ENCODE results near the gene CELF4. TPM values are rescaled to one million over a fixed set of nuclear protein-coding genes. Genes with fewer than 3 reads are reported as not detected.

Gene CELF4
- total RNA-seq, 4 donors from 2014 or later = not detected

DNA sequence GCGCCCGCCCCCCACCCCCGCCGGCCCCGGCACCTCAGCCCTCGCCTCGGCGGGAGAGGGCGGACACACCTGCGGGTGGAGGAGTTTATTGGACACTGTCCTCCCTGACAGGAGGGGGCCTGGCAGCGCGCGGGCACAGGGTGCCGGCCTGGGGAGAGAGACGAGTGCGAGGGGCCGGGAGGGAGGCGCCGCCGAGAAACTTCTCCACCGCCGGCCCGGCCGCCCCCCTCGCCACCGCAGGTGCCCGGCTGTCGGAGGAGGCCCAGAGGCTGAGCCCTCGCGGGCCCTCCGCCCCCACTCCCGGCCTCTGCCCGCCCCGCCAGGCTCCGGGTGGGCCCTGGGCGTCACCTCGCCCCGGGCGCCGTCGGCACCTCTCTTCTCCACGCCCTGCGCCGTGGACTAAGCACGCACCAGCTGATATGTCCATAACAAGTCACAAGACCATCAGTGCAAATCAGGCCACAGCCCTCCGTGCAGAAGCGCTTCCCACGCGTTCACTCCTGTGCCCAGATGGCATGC, 311.3 kb downstream of the CELF4 start:
- Histone ChIP-seq H3K9me3 (no peaks in the 10 kb centered on the region), H3K36me3 (no peaks in the 10 kb centered on the region), H3K4me1 (peaks cover 0 to 14% (median 5%) of the 10 kb centered on the region in 4 donors), H3K27ac (no peak overlapping the region), H3K4me3 (peak overlapping the region in 2 of 4 donors; percentile 21 to 50), H3K27me3 (peaks cover 0 to 69% of the 10 kb centered on the region in 2 donors)
- TF ChIP-seq, protein P1, sequence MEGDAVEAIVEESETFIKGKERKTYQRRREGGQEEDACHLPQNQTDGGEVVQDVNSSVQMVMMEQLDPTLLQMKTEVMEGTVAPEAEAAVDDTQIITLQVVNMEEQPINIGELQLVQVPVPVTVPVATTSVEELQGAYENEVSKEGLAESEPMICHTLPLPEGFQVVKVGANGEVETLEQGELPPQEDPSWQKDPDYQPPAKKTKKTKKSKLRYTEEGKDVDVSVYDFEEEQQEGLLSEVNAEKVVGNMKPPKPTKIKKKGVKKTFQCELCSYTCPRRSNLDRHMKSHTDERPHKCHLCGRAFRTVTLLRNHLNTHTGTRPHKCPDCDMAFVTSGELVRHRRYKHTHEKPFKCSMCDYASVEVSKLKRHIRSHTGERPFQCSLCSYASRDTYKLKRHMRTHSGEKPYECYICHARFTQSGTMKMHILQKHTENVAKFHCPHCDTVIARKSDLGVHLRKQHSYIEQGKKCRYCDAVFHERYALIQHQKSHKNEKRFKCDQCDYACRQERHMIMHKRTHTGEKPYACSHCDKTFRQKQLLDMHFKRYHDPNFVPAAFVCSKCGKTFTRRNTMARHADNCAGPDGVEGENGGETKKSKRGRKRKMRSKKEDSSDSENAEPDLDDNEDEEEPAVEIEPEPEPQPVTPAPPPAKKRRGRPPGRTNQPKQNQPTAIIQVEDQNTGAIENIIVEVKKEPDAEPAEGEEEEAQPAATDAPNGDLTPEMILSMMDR (IDR thresholded peaks at IDR 0.05) = no peak
- TF ChIP-seq EP300 (IDR thresholded peaks at IDR 0.05) = no peak
- TF ChIP-seq POLR2A (IDR thresholded peaks at IDR 0.05) = no peak
- WGBS, 2 donors = 0 to 8% methylated on average over 7 to 41 of the region's 49 CpGs
- no peak for DNase-seq (ENCODE audit: low spot score in 2 of 2)

DNA sequence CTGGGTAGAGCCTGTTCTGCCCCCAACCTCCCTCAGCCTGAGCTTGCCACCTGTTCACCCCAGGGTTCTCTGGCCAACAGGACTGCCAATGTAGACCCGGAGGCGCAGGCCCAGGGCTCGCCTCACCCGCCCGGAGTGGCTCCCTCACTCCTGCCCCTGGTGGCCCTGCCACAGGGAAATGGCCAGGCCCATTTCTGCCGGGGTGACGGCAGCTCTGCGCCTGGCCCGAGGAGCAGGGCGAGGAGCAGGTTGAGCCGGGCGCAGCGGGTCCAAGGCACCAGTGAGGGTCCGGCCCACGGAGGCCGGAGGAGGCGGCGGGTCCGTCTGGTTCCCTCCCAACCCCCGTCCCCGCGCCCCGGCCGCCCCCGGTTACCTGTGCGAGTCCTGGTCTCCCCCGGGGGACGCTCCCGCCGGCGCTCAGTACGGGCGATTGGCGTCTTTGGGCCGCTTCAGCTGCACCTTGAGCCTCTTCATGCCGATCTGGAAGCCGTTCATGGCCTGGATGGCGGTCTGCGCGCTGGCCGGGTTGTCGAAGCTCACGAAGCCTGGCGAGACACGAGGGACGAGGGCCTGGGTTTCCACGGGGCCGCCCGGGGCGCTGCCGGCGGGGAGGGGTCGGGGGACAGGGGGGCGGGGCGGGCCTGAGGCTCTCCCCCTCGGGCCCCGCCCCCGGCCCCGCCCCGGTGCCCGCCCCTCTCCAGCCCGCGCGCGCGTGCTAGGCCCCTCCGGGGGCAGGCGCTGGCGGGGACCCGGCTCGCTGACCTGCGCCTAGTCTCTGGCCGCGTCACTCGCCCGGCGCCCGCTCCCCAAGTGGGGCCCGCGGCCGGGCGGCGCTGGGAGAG, 312.0 kb downstream of the CELF4 start:
- H3K27me3 ChIP-seq = peaks cover 0 to 65% of the 10 kb centered on the region in 2 donors
- no peaks in the 10 kb centered on the region for H3K36me3 ChIP-seq
- peak overlapping the region in 2 of 4 donors; percentile 21 to 50 for H3K4me3 ChIP-seq
- no peak for DNase-seq (ENCODE audit: low spot score in 2 of 2)
- H3K4me1 ChIP-seq = peaks cover 0 to 14% (median 5%) of the 10 kb centered on the region in 4 donors
- H3K27ac ChIP-seq = no peak overlapping the region
- 3% methylated on average over 36 of the region's 83 CpGs; no CpG with 5 or more reads in 1 of the 2 donors for whole genome bisulfite sequencing, 2 donors
- no peaks in the 10 kb centered on the region for H3K9me3 ChIP-seq
- TF ChIP-seq POLR2A (IDR thresholded peaks at IDR 0.05) (no peak), EP300 (IDR thresholded peaks at IDR 0.05) (no peak)
- TF ChIP-seq, protein P1 (IDR thresholded peaks at IDR 0.05) = no peak

DNA sequence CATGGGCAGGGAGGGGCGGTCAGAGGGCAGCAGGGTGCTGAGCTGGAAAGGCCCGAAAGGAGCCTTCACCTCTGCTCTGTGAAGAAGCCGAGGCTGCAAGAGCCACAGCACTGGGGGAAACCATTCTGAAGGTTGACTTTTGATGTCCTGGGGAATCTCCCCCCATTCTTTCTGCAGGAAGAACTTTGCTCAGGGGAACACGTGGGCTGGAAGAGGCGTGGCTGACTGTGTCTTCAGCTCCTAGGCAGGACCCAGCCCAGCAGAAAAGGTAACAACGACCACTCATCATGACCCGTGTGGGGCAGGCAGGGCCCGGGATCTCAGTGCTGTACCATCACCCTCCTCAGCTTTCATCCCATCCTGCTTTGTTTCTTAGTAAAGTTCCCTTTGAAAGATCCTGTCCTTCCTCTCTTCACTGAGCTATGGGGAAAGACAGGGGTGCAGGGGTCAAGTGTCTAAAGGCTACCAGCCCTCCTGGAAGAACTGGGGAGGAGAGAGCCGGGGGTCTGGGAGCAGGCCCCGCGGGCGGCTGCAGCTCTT, 312.7 kb downstream of the CELF4 start:
- Histone ChIP-seq H3K9me3 (no peaks in the 10 kb centered on the region), H3K36me3 (no peaks in the 10 kb centered on the region), H3K27me3 (peaks cover 0 to 61% of the 10 kb centered on the region in 2 donors), H3K4me1 (peaks cover 0 to 14% (median 5%) of the 10 kb centered on the region in 4 donors), H3K4me3 (no peak overlapping the region), H3K27ac (no peak overlapping the region)
- no peak for DNase-seq (ENCODE audit: low spot score in 2 of 2)
- TF ChIP-seq EP300 (IDR thresholded peaks at IDR 0.05) (no peak), POLR2A (IDR thresholded peaks at IDR 0.05) (no peak)
- TF ChIP-seq, protein P1 (IDR thresholded peaks at IDR 0.05) = no peak
- whole genome bisulfite sequencing, 2 donors = 57 to 69% methylated on average over 11 to 12 of the region's 12 CpGs

DNA sequence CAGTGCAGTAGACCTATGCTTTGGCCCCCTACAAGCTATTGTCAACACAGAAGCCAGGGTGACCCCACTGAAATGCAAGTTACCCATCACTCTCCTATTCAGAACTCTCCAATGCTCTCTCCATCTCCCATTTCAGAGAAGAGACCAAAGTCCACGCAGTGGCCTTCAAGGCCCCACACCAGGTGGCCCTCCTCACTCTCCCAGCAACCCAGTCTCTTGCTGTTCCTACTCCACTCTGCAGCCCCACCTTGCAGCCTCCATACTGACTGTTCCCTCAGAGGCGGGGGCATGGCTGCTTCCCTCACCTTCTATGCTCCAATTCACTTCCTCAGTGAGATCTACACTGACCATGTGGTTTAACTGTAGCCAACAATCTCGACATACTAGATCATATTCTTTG, 313.3 kb downstream of the CELF4 start:
- TF ChIP-seq, protein P1 (IDR thresholded peaks at IDR 0.05) = no peak
- no peak for TF ChIP-seq EP300 (IDR thresholded peaks at IDR 0.05)
- TF ChIP-seq POLR2A (IDR thresholded peaks at IDR 0.05) = no peak
- H3K4me3 ChIP-seq = no peak overlapping the region
- no peaks in the 10 kb centered on the region for H3K36me3 ChIP-seq
- H3K27ac ChIP-seq = no peak overlapping the region
- no peak for DNase-seq (ENCODE audit: low spot score in 2 of 2)
- peaks cover 0 to 56% of the 10 kb centered on the region in 2 donors for H3K27me3 ChIP-seq
- peaks cover 0 to 14% (median 5%) of the 10 kb centered on the region in 4 donors for H3K4me1 ChIP-seq
- 74 to 87% methylated on average over 3 of the region's 3 CpGs for WGBS, 2 donors
- no peaks in the 10 kb centered on the region for H3K9me3 ChIP-seq

DNA sequence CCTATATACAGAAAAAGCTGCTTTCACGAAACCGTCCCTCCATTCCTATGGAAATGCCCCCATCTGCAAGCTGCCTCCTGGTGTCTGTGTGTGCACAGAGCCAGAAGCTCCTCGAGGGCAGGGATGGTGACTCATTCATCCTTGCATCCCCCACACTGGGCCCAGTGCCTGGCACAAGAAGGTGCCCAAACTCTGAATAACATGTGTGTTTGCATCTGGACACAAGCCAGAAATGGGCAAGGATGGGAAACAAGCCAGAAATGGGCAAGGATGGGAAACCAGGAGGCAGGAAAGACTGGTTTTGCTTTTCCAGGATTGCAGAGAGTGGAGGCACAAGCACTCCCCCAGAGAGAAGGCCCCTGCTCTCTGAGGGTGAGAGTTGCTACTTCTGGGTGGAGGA, 313.9 kb downstream of the CELF4 start:
- Histone ChIP-seq H3K9me3 (no peaks in the 10 kb centered on the region), H3K4me3 (no peak overlapping the region), H3K36me3 (no peaks in the 10 kb centered on the region), H3K27ac (no peak overlapping the region), H3K27me3 (peaks cover 0 to 50% of the 10 kb centered on the region in 2 donors), H3K4me1 (peaks cover 0 to 14% (median 5%) of the 10 kb centered on the region in 4 donors)
- TF ChIP-seq EP300 (IDR thresholded peaks at IDR 0.05) (no peak), POLR2A (IDR thresholded peaks at IDR 0.05) (no peak)
- TF ChIP-seq, protein P1 (IDR thresholded peaks at IDR 0.05) = no peak
- WGBS, 2 donors = 68 to 74% methylated on average over 3 of the region's 3 CpGs
- no peak for DNase-seq (ENCODE audit: low spot score in 2 of 2)
